ENCODE data around the gene ABCA5. TPM values are rescaled to one million over a fixed set of nuclear protein-coding genes. Genes with fewer than 3 reads are reported as not detected.
"Not testable (repeated sequence)": the region's sequence is repeated elsewhere in the genome, so short reads cannot be mapped to it uniquely, and the experiment has no call there.

The ABCA5 gene
- total RNA-seq, 1 experiment from 2014 or later = 4.5 TPM

GRCh38 chr17:69198238-69198637 lies 128.7 kb downstream of the ABCA5 start:
- H2AFZ ChIP-seq (ENCODE audit: low read length) = no peak overlapping the region
- WGBS (ENCODE audit: extremely low coverage, insufficient read length, low lambda C conversion rate) = no CpG with 5 or more reads among the region's 6 CpGs
- H3K27me3 Mint-ChIP-seq (ENCODE audit: low read depth) = no peaks in the 10 kb centered on the region; the same call in 1 of the 2 replicates

GRCh38 chr17:69196105-69196653 lies 130.8 kb downstream of the ABCA5 start:
- H3K4me3 Mint-ChIP-seq; H2BK120ac ChIP-seq (ENCODE audit: low read depth, low read length, poor library complexity, severe bottlenecking); H2BK15ac ChIP-seq (ENCODE audit: low read depth, low read length); H3K36me3 Mint-ChIP-seq (ENCODE audit: insufficient read depth in 1 of 3, low read depth in 3 of 3); H3K27ac Mint-ChIP-seq; H3K4me2 ChIP-seq (ENCODE audit: insufficient read depth, insufficient read length, low read length); H4K91ac ChIP-seq (ENCODE audit: insufficient read length, low read depth, low read length); H2AFZ ChIP-seq (ENCODE audit: low read length); H3K4ac ChIP-seq (ENCODE audit: low read depth, low read length); H3K56ac ChIP-seq (ENCODE audit: insufficient read length, low read depth, low read length); H3K18ac ChIP-seq (ENCODE audit: insufficient read length, low read depth, low read length); H3K9ac ChIP-seq (ENCODE audit: extremely low read depth, insufficient read length, low read length); H3K9me3 ChIP-seq (ENCODE audit: control insufficient read depth, low read depth, low read length); H3K23me2 ChIP-seq (ENCODE audit: insufficient read length, low read depth, low read length, poor library complexity, severe bottlenecking); H4K8ac ChIP-seq (replicated peaks; ENCODE audit: insufficient read length, low read depth, low read length); H3K27ac ChIP-seq (ENCODE audit: insufficient read length, low read depth, low read length); H3K4me1 Mint-ChIP-seq; H3K27me3 Mint-ChIP-seq (ENCODE audit: low read depth); H2AK5ac ChIP-seq (ENCODE audit: insufficient read length, low read length); H3K27me3 ChIP-seq (ENCODE audit: insufficient read depth, low read length); H2BK20ac ChIP-seq (ENCODE audit: low read depth, low read length, poor library complexity, severe bottlenecking); H3K79me1 ChIP-seq (ENCODE audit: insufficient read depth, low read depth, low read length, poor library complexity, severe bottlenecking); H4K5ac ChIP-seq (ENCODE audit: insufficient read length, low read depth, low read length); DNase-seq; H3K14ac ChIP-seq (ENCODE audit: insufficient read depth, low read length); H3K79me2 ChIP-seq (ENCODE audit: insufficient read depth, low read length); H2BK5ac ChIP-seq (ENCODE audit: insufficient read length, low read length); H3K23ac ChIP-seq (ENCODE audit: insufficient read length, low read depth, low read length); H2BK12ac ChIP-seq (ENCODE audit: insufficient read length, low read depth, low read length); H4K20me1 ChIP-seq (ENCODE audit: control insufficient read depth, insufficient read depth, insufficient read length); H3T11ph ChIP-seq (ENCODE audit: low read length); H3K4me1 ChIP-seq (ENCODE audit: insufficient read depth, low read length): not testable (repeated sequence)
- WGBS (ENCODE audit: extremely low coverage, insufficient read length, low lambda C conversion rate) = no CpG with 5 or more reads among the region's 40 CpGs
- H3K9me3 Mint-ChIP-seq = peaks cover 4 to 11% of the 10 kb centered on the region in 2 experiments; a peak in 3 of 5 replicates

More at GRCh38 chr17:69198238-69198637, 128.7 kb downstream of the ABCA5 start:
- H2BK120ac ChIP-seq (ENCODE audit: low read depth, low read length, poor library complexity, severe bottlenecking) = no peak overlapping the region
- no peak overlapping the region for H2BK20ac ChIP-seq (ENCODE audit: low read depth, low read length, poor library complexity, severe bottlenecking)
- no peak overlapping the region for H3K23ac ChIP-seq (ENCODE audit: insufficient read length, low read depth, low read length)
- H3K9ac ChIP-seq (ENCODE audit: extremely low read depth, insufficient read length, low read length) = no peak overlapping the region
- H4K8ac ChIP-seq (replicated peaks; ENCODE audit: insufficient read length, low read depth, low read length) = no peak overlapping the region
- Mint-ChIP-seq H3K4me3 (no peak overlapping the region), H3K9me3 (peaks cover 4 to 11% of the 10 kb centered on the region in 2 experiments; a peak in 3 of 5 replicates), H3K4me1 (no peaks in the 10 kb centered on the region), H3K36me3 (ENCODE audit: insufficient read depth in 1 of 3, low read depth in 3 of 3) (peaks cover 0 to 5% (median 0%) of the 10 kb centered on the region in 3 experiments; a peak in 2 of 7 replicates), H3K27ac (no peak overlapping the region)
- H3K14ac ChIP-seq (ENCODE audit: insufficient read depth, low read length) = no peak overlapping the region
- no peaks in the 10 kb centered on the region for H4K20me1 ChIP-seq (ENCODE audit: control insufficient read depth, insufficient read depth, insufficient read length)
- no peak overlapping the region for H3K4ac ChIP-seq (ENCODE audit: low read depth, low read length)
- H2AK5ac ChIP-seq (ENCODE audit: insufficient read length, low read length) = no peak overlapping the region
- no peak for TF ChIP-seq CTCF (conservative IDR thresholded peaks at IDR 0.05)
- H3K79me1 ChIP-seq (ENCODE audit: insufficient read depth, low read depth, low read length, poor library complexity, severe bottlenecking) = no peaks in the 10 kb centered on the region
- H3K4me1 ChIP-seq (ENCODE audit: insufficient read depth, low read length) = no peaks in the 10 kb centered on the region
- no peak overlapping the region for H2BK15ac ChIP-seq (ENCODE audit: low read depth, low read length)
- H2BK12ac ChIP-seq (ENCODE audit: insufficient read length, low read depth, low read length) = no peak overlapping the region
- no peak overlapping the region for H4K5ac ChIP-seq (ENCODE audit: insufficient read length, low read depth, low read length)
- H3K56ac ChIP-seq (ENCODE audit: insufficient read length, low read depth, low read length) = no peak overlapping the region
- H3K27me3 ChIP-seq (ENCODE audit: insufficient read depth, low read length) = no peaks in the 10 kb centered on the region
- H3T11ph ChIP-seq (ENCODE audit: low read length) = no peak overlapping the region
- no peaks in the 10 kb centered on the region for H3K9me3 ChIP-seq (ENCODE audit: control insufficient read depth, low read depth, low read length)
- no peak overlapping the region for H4K91ac ChIP-seq (ENCODE audit: insufficient read length, low read depth, low read length)
- H3K27ac ChIP-seq (ENCODE audit: insufficient read length, low read depth, low read length) = no peak overlapping the region
- no peaks in the 10 kb centered on the region for H3K79me2 ChIP-seq (ENCODE audit: insufficient read depth, low read length)
- H2BK5ac ChIP-seq (ENCODE audit: insufficient read length, low read length) = no peak overlapping the region
- no peak for DNase-seq
- no peak overlapping the region for H3K18ac ChIP-seq (ENCODE audit: insufficient read length, low read depth, low read length)
- no peaks in the 10 kb centered on the region for H3K23me2 ChIP-seq (ENCODE audit: insufficient read length, low read depth, low read length, poor library complexity, severe bottlenecking)
- no peak overlapping the region for H3K4me2 ChIP-seq (ENCODE audit: insufficient read depth, insufficient read length, low read length)

Measured in H9 (cell line).